ENCODE data around the gene CYBC1.
"Not testable (repeated sequence)": the region's sequence is repeated elsewhere in the genome, so short reads cannot be mapped to it uniquely, and the experiment has no call there.

CYBC1 gene

GRCh38 chr17:82475458-82475857 is 24.9 kb upstream of the CYBC1 start:
- no peak for DNase-seq

GRCh38 chr17:82474223-82475010 is 23.9 kb upstream of the CYBC1 start:
- no peak for DNase-seq

DNA sequence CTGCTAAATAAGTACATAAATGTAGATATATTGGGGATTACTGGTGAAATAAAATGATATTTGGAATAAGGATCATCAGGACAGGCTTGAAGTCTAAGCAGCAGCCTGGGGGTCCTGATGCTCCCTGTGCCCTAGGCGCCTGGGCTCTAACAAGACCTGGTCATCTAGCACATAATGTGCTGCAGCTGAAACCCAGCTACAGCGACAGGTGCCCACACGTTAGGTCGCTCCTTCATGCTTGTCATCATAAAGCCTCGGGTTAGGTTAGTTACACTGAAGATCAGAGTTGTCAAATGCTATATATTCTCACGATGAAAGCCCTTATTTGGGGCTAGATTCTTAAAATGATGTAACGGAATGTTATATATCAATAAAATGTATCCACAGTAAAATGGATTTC is 19.5 kb upstream of the CYBC1 start:
- DNase-seq, result no peak

- no peak for DNase-seq
Measured at GRCh38 chr17:82468692-82469091, 18.1 kb upstream of the CYBC1 start.

DNA sequence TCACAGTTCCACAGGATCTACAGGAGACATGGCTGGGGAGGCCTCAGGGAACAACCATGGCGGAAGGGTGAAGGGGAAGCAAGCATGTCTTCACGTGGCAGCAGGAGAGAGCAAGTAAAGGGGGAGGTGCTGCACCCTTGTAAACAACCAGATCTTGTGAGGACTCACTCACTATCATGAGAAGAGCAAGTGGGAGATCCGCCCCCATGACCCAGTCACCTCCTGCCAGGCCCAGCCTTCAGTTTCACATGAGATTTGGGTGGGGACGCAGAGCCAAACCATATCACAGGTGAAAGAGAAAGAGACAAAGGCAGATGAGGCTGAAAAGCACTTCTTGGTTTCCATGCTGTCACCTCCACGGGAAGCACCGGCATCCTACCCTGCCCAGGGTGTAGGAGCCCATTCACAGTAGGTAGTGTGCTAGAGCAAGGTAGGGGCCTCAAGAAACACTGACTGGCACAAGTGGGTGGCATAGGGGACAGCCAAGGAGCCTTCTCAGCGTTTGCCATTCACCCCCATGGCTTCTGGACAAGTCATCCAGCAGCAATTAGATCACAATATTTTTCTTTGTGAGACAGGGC is 14.6 kb upstream of the CYBC1 start:
- no peak for DNase-seq

GRCh38 chr17:82464567-82464929 is 14.0 kb upstream of the CYBC1 start:
- DNase-seq, result no peak

DNA sequence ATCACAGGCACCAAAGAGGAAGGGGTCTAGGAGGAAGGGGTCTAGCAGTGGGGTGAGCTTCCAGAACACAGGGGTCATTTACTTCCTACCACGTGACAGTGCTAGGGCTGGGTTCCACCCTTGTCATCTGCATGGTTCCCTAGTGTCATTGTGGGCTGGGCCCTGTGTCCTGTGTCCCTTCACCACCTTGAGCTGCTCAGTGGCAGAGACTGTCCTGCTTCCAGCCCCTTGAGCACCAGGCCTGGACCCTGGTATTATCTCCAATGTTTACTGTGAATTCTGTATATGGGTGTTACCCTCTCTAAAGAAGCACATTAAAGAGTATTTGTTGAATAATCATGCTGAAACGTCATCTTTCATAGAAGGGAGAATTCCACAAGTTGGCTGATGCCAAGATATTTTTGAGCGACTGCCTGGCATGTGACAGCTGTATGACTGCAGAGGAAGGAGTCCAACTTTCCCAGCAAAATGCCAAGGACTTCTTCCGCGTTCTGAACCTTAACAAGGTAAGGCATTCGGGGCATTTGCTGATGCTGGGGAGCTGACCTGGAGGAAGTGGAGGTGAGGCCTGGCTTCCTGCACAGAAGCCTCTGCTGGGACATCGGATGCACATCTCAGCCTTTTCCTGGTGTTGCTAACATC is 13.5 kb upstream of the CYBC1 start:
- DNase-seq, result no peak

- DNase-seq, result no peak
Measured at GRCh38 chr17:82463391-82463790, 12.8 kb upstream of the CYBC1 start.

DNA sequence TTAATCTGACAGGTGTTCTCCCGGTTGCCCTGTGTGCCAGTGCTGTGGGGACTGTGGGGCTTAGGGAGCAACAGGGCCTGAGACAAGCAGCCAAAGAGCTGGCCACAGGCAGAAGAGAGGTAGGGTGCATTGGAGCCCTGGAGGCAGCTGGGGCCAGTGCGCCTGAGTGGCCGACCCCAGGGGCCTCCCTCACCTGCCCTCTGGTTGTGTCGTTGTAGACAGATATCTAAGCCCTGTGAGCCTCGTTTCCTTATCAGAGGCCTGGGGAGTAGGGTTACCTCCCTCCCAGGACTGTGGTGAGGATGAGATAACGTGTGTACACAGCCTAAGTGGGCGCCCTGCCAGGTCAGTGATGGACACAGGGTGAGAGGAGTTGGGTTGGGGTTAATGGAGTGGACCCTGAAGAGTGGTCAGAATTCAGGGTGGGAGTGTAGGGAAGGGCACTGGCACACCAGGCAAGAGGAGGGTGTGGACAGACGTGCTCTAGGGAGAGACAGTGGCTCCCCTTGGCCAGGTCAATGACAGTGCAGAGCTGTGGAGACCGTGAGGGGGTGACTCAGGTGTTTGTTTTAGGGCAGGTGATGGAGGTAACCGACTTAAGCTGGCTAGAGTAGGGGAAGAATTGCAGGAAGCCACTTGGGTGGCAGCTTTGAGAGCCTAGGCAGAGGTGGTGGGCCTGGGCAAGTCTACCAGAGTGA is 11.4 kb upstream of the CYBC1 start:
- DNase-seq, result no peak

DNA sequence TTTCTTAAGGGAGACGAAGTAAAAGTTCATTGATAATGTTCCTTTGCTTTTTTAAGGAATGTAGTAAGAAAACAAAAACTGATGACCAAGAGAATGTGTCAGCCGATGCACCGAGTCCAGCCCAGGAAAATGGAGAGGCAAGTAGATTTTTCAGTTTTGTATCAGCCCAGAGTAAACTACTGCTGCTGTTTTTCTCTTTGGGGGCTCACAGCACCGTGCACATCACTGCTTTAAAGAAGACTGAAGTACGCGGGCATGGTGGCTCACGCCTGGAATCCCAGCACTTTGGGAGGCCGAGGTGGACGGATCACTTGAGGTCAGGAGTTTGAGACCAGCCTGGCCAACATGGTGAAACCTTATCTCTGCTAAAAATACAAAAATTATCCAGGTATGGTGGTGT is 9.4 kb upstream of the CYBC1 start:
- DNase-seq, result not testable (repeated sequence)

DNA sequence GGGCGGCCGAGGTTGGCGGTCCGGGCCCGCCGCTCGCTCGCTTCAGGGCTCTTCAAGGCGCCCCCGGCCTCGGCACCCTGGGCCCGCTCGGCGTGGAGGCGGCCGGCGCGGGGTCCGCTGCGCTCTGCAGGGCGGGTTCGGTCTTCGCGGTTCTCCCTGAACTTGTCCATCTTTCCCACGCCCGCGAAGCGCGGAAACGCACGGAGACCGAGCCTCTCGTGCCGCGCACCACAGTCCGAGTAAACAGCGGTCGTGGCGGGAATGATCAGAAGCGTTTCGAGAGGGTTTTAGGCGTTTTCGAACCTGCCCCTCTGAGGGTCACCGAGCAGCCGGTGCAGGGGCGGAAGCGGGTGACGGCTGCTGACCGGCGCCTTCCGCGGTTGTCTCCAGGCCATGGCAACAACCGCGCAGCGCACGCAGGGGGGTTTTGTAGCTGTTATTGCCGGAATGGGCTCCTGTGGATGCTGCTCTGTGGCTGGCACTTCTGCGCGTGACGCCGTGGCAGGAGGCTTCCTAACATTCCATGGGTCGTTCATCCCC is 8.4 kb upstream of the CYBC1 start:
- no peak for DNase-seq

DNA sequence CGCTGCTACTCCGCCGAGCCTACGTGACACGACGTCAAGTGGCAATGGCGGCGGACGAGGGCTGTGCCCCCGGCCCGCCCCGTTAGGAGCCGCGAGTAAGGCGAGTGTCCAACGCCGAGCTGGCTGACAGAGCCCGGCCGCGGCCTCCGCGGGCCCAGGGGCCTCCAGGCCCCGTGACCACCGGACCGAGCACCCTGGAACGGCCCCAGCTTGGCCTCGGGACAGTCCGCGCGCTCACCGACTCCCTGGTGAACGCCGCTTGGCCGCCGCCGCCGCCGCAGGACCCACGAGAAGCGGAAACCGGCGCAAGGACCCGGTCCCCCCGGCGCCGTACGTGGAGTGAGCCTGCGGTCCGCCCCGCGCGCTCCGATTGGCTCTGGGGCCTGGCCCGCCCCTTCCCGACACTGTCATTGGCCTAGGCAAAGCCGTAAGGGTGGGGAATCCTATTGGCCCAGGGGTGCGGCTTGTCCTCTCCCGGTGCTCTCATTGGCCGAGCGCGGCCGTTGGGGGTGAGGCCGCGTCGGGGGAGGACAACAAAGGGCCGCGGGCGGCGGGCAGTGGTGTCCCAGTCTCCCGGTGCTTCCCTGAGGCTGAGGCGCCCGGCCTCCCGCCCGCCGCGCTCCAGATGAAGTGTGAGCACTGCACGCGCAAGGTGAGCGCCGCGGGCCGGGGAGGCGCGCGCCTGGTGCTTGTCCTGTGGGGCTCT is 7.8 kb upstream of the CYBC1 start, which contains the start of gene NARF:
NARF (plus strand) TSS at position 563 of the 706 bp plus-strand sequence; CDS start at position 626, 63 bp downstream.
- peak; percentile 95 to 96 for DNase-seq

DNA sequence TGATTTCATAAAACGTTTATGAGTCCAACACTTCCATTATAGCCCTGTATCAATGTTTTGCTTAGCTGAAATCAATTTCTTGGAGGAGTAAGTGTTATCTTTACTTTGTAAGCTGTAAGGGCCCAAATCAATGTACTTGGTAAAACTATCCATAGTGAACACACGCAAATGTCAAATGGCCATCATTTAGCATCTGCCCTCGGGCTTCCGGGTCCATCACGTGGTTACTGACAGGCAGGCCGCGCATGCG is 7.3 kb upstream of the CYBC1 start:
- DNase-seq, result no peak

DNA sequence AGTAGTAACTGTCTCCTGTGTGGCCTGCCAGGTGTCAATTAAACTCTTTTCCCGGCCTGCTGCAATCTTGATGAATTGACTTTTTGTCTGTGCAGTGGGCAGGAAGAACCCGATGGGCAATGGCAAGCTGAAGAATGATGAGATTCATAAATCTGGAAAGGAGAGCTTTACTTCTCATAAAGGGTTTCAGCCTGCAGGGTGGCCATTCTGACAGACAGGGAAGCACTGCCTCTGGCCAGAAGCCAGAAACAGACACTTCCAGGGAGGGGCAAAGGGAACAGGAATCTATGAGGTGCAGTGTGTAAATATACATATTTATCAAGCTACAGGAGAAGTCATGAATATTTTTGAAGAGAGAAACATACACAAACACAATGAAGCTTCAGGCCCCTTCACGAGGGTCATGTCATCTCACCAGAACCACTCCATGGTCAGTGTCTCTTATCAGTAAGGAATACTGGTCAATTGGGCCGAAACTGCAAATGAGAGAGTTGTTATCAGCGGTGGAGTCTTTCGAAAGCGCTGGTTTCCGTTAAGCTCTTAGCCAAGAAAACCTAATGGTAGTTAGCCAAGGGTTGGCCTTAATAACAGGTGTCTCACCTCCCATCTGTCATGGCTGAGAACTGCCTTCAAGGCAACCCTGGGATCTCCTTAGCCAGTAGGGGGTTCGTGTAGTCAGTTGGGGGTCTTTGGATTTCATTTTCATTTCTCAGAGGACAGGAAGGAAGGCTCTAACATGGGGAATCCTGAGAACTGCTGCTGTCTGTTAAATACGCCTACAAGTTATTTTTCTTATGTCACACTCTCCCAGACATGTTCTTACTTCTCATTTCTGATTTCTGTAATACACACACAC is 6.7 kb upstream of the CYBC1 start:
- no peak for DNase-seq

GRCh38 chr17:82453706-82454105 is 3.2 kb upstream of the CYBC1 start:
- not testable (repeated sequence) for DNase-seq

DNA sequence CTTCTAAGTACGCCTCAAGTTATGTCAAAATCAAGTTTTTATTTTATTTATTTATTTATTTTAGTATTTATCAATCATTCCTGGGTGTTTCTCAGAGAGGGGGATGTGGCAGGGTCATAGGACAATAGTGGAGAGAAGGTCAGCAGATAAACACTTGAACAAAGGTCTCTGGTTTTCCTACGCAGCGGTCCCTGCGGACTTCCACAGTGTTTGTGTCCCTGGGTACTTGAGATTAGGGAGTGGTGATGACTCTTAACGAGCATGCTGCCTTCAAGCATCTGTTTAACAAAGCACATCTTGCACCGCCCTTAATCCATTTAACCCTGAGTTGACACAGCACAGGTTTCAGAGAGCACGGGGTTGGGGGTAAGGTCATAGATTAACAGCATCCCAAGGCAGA is 2.6 kb upstream of the CYBC1 start:
- not testable (repeated sequence) for DNase-seq

DNA sequence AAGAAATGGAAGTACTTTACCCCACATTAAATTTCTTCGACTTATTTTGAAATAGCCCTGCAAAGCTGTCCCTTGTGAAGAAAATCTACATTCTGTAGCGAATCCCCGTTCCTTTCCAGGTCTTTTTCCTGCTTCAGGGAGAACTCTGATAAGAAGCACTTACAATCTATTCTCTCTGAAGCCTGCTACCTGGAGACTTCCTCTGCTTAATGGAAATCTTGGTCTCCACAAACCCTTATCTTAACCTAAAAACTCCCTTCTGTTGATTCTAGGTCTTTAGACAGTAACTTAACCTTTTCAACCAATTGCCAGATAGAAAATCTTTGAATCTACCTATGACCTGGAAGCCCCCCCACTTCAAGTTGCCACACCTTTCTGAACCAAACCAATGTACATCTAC is 1.6 kb upstream of the CYBC1 start:
- DNase-seq, result no peak

DNA sequence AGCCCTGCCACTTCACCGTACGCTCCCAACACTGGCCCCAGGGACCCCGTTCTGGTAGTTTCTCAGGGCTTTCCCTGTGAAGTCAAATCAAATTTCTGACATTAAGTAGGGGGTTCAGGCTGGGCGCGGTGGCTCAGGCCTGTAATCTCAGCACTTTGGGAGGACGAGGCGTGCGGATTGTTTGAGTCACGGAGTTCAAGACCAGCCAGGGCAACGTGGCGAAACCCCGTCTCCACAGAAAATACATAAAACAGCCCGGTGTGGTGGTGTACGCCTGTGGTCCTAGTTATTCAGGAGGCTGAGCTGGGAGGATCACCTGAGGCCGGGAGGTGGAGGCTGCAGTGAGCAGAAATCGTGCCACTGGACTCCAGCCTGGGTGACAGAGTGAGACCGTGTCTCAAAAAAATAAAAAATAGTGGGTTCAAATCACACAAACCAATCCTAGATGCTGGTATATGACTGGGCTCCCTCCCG is 632 bp downstream of the CYBC1 start:
- peak; percentile 41 to 47 for DNase-seq

- peak; percentile 69 to 72 for DNase-seq
Measured at GRCh38 chr17:82449131-82449882, 1.2 kb downstream of the CYBC1 start.

DNA sequence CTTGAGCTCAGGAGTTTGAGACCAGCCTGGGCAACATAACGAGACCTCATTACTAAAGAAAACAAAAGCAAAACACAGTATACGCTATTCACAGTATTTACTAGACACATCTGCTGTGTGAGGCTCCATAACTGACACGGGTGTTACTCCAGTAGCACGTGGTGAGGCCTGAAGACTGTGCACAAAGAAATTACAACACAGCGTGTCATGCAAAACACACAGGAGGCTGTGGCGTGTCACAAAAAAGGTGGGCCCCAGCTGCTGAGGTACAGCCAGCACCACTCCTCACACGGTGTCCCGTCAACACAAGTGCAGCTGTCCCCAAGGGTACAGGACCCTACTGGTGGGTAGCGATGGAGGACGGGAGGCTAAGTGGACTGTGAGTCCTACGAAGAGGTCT is 2.7 kb downstream of the CYBC1 start:
- DNase-seq, result no peak

- DNase-seq, result no peak
Measured at GRCh38 chr17:82446649-82447048, 3.9 kb downstream of the CYBC1 start.

Measured in activated CD4-positive, alpha-beta T cell treated with anti-CD3 and anti-CD28 coated beads for 4 hours (primary cell).